Measurements from ENCODE around the gene MCC.

Gene MCC

GRCh38 chr5:113390224-113390623 lies 98.0 kb downstream of the MCC start:
- H3K27me3 ChIP-seq (ENCODE audit: insufficient read depth, poor library complexity, severe bottlenecking): no peaks in the 10 kb centered on the region
- H3K4me3 ChIP-seq (replicated peaks; ENCODE audit: insufficient read depth, low read length): no peak overlapping the region
- no peak overlapping the region for H3K27ac ChIP-seq (replicated peaks)
- TF ChIP-seq GABPA (IDR thresholded peaks at IDR 0.05; ENCODE audit: low read depth) (no peak), REST (IDR thresholded peaks at IDR 0.05; ENCODE audit: insufficient replicate concordance, low read depth) (no peak), SPI1 (IDR thresholded peaks at IDR 0.05; ENCODE audit: borderline replicate concordance, low read depth) (no peak), CTCF (IDR thresholded peaks at IDR 0.05; ENCODE audit: insufficient read depth, low read length) (no peak), POLR2AphosphoS5 (IDR thresholded peaks at IDR 0.05; ENCODE audit: low read depth) (no peak)
- DNase-seq (ENCODE audit: low read depth in 1 of 2, low spot score in 1 of 2): no peak

- TF ChIP-seq GABPA (IDR thresholded peaks at IDR 0.05; ENCODE audit: low read depth) (no peak), REST (IDR thresholded peaks at IDR 0.05; ENCODE audit: insufficient replicate concordance, low read depth) (no peak), POLR2AphosphoS5 (IDR thresholded peaks at IDR 0.05; ENCODE audit: low read depth) (no peak), CTCF (IDR thresholded peaks at IDR 0.05; ENCODE audit: insufficient read depth, low read length) (no peak)
- Histone ChIP-seq H3K27me3 (ENCODE audit: insufficient read depth, poor library complexity, severe bottlenecking) (no peaks in the 10 kb centered on the region), H3K27ac (replicated peaks) (no peak overlapping the region), H3K4me3 (replicated peaks; ENCODE audit: insufficient read depth, low read length) (no peak overlapping the region)
- DNase-seq (ENCODE audit: low read depth in 1 of 2, low spot score in 1 of 2): no peak
Measured at GRCh38 chr5:113389116-113389515, 99.1 kb downstream of the MCC start.

GRCh38 chr5:113387844-113388243 lies 100.4 kb downstream of the MCC start:
- Histone ChIP-seq H3K27me3 (ENCODE audit: insufficient read depth, poor library complexity, severe bottlenecking) (no peaks in the 10 kb centered on the region), H3K4me3 (replicated peaks; ENCODE audit: insufficient read depth, low read length) (no peak overlapping the region), H3K27ac (replicated peaks) (no peak overlapping the region)
- no peak for TF ChIP-seq GABPA (IDR thresholded peaks at IDR 0.05; ENCODE audit: low read depth)
- no peak for TF ChIP-seq SPI1 (IDR thresholded peaks at IDR 0.05; ENCODE audit: borderline replicate concordance, low read depth)
- TF ChIP-seq POLR2AphosphoS5 (IDR thresholded peaks at IDR 0.05; ENCODE audit: low read depth): no peak
- TF ChIP-seq REST (IDR thresholded peaks at IDR 0.05; ENCODE audit: insufficient replicate concordance, low read depth): no peak
- no peak for TF ChIP-seq CTCF (IDR thresholded peaks at IDR 0.05; ENCODE audit: insufficient read depth, low read length)
- DNase-seq (ENCODE audit: low read depth in 1 of 2, low spot score in 1 of 2): no peak
